H1 (cell line): Measurements from ENCODE around the gene LTBP1.

Experiments
- BACH1 ChIP-seq: IDR thresholded peaks from 2 replicates; pipeline ENCODE4 v1.6.1; 2012; ENCODE audit warnings: low read length, improper control_type of control experiment
- CBX5 ChIP-seq: fragments of 300-800, 300-1000 bp; sonication (generic); IDR thresholded peaks from 2 replicates; pipeline ENCODE4 v1.7.1; 2016; ENCODE audit warnings: antibody characterized with exemption, low read length, low read depth
- CBX8 ChIP-seq: fragments of 300-800, 300-1000 bp; sonication (generic); IDR thresholded peaks from 2 replicates; pipeline ENCODE4 v1.7.1; 2016; ENCODE audit warnings: low read depth, low read length, borderline replicate concordance
- CEBPB ChIP-seq: IDR thresholded peaks from 2 replicates; pipeline ENCODE4 v1.6.1; 2012; ENCODE audit warnings: low read depth, low read length
- CREB1 ChIP-seq: IDR thresholded peaks from 2 replicates; pipeline ENCODE4 v1.6.1; 2012; ENCODE audit warnings: inconsistent platforms
- PHF8 ChIP-seq: fragments of 200-600 bp; sonication (generic); conservative IDR thresholded peaks from 2 replicates; pipeline ENCODE4 v1.7.1; 2012; ENCODE audit warnings: low read depth, mild to moderate bottlenecking, inconsistent platforms, low read length, moderate library complexity
- POLR2A ChIP-seq, 2 experiments: IDR thresholded peaks; 1 replicate in 1 of 2; 2 replicates in 1 of 2; pipeline ENCODE4 v1.6.1; 2011; ENCODE audit warnings: low read depth in 2 of 2, low read length in 2 of 2, mild to moderate bottlenecking in 2 of 2; ENCODE audit errors: control extremely low read depth in 1 of 2
- POLR2AphosphoS5 ChIP-seq: IDR thresholded peaks from 2 replicates; pipeline ENCODE4 v1.6.1; 2011; ENCODE audit warnings: low read depth, low read length
- RBBP5 ChIP-seq: IDR thresholded peaks from 2 replicates; pipeline ENCODE4 v1.7.1; 2012; ENCODE audit warnings: low read depth, mild to moderate bottlenecking, inconsistent platforms, low read length, moderate library complexity, borderline replicate concordance
- SIN3A ChIP-seq, 2 experiments: IDR thresholded peaks in 1 of 2; conservative IDR thresholded peaks in 1 of 2; 2 replicates each; pipeline ENCODE4 v1.6.1; 2011 to 2012; ENCODE audit warnings: low read length in 2 of 2, improper control_type of control experiment in 1 of 2, low read depth in 1 of 2, mild to moderate bottlenecking in 1 of 2
- TEAD4 ChIP-seq: IDR thresholded peaks from 2 replicates; pipeline ENCODE4 v1.6.1; 2012; ENCODE audit warnings: low read depth, low read length, inconsistent platforms, mixed read lengths
- YY1 ChIP-seq: IDR thresholded peaks from 2 replicates; pipeline ENCODE4 v1.6.1; 2011; ENCODE audit warnings: low read depth, mild to moderate bottlenecking, low read length
- TF ChIP-seq, protein P1 (sequence below), 3 experiments: IDR thresholded peaks; 1 replicate in 2 of 3; 2 replicates in 1 of 3; pipeline versions ENCODE4 v1.5.1 to v1.6.1; 2011; ENCODE audit warnings: low read length in 3 of 3, mild to moderate bottlenecking in 3 of 3, inconsistent platforms in 2 of 3, low read depth in 1 of 3, moderate library complexity in 1 of 3; ENCODE audit not compliant: insufficient read depth in 1 of 3; ENCODE audit errors: control extremely low read depth in 1 of 3

DNA sequence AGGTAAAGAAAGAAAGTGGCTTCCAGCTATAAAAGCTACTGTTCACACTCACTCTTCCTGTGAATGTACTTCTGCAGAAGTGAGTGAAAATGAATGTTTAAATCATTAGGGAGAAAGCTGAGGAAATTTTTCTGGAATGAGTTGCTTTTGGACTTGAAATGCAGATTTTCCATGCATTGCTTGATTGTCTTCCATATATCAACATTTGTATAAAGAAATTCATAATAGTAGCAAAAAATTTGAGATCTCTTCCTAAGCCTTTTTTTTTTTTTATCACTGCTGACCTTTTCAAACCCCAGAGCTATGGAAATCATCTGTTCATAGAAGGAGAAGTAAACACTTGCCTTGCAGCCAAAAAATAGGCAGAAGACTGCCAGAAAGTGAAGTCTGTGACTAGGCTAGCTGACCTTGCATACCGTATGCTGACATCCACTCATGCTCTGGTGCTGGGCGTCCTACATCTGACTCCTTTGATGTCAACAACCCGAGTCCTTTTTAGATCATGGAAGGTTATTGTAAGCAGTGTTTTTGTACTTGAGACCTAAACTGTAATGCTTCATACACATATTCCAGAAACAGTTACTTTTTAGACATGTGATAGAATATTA, 375.2 kb downstream of the LTBP1 start:
- no peak for TF ChIP-seq CBX5
- no peak for TF ChIP-seq CBX8
- TF ChIP-seq CREB1, result no peak
- no peak for TF ChIP-seq SIN3A (conservative IDR thresholded peaks at IDR 0.05 in 1 of 2, IDR thresholded peaks at IDR 0.05 in 1 of 2; ENCODE audit: low read depth in 1 of 2, low read length in 2 of 2)
- no peak for TF ChIP-seq TEAD4
- TF ChIP-seq PHF8, result no peak
- TF ChIP-seq POLR2A (IDR thresholded peaks at IDR 0.05; ENCODE audit: control extremely low read depth in 1 of 2, low read depth in 2 of 2, low read length in 2 of 2), result no peak
- TF ChIP-seq, protein P1, sequence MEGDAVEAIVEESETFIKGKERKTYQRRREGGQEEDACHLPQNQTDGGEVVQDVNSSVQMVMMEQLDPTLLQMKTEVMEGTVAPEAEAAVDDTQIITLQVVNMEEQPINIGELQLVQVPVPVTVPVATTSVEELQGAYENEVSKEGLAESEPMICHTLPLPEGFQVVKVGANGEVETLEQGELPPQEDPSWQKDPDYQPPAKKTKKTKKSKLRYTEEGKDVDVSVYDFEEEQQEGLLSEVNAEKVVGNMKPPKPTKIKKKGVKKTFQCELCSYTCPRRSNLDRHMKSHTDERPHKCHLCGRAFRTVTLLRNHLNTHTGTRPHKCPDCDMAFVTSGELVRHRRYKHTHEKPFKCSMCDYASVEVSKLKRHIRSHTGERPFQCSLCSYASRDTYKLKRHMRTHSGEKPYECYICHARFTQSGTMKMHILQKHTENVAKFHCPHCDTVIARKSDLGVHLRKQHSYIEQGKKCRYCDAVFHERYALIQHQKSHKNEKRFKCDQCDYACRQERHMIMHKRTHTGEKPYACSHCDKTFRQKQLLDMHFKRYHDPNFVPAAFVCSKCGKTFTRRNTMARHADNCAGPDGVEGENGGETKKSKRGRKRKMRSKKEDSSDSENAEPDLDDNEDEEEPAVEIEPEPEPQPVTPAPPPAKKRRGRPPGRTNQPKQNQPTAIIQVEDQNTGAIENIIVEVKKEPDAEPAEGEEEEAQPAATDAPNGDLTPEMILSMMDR (IDR thresholded peaks at IDR 0.05; ENCODE audit: control extremely low read depth in 1 of 3, insufficient read depth in 1 of 3, low read depth in 1 of 3, low read length in 3 of 3), result no peak
- TF ChIP-seq RBBP5, result no peak
- TF ChIP-seq POLR2AphosphoS5, result no peak
- no peak for TF ChIP-seq BACH1
- no peak for TF ChIP-seq CEBPB
- TF ChIP-seq YY1, result no peak
